ENCODE measurements around the gene TAF11L14. TPM values are rescaled to one million over a fixed set of nuclear protein-coding genes. Genes with fewer than 3 reads are reported as not detected.
"Not testable (repeated sequence)": the region's sequence is repeated elsewhere in the genome, so short reads cannot be mapped to it uniquely, and the experiment has no call there.

The TAF11L14 gene
- not detected for total RNA-seq

DNA sequence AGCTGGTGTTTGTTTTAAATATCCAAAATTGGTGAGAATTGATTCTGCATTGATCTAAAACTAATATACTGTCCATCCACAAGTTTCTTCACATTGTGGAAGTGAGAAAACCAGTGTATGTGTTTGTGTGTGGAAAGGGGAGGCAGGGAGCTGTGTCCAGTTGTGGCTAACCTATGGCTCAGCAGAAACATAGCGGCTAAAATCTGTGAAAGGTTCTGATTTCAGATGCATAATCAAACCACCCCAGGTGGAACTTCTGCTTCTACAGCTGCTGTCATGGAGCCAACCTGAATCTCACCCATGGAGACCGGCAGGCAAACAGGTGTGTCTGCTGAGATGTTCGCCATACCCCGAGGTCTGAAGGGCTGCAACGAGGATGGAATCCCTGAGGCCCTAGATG lies at the start of gene TAF11L14:
TSS of gene TAF11L14 (plus strand) at position 301 of the 400 bp plus-strand sequence.
- no peaks in the 10 kb centered on the region for H3K4me1 Mint-ChIP-seq (ENCODE audit: low read depth)

DNA sequence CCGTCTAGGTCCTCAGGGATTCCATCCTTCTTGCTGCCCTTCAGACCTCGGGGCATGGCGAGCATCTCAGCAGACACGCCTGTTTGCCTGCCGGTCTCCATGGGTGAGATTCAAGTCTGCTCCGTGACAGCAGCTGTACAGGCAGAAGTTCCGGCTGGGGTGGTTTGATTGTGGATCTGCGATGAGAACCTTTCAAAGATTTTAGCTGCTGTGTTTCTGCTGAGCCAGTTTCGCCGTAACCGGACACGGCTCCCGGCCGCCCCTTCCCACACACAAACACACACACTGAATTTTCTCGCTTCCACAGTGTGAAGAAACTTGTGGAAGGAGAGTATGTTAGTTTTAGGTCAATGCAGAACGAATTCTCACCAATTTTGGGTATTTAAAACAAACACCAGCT lies 48.6 kb upstream of the TAF11L14 start, which contains the start of gene TAF11L7:
TSS of gene TAF11L7 (minus strand) at position 101 of the 400 bp plus-strand sequence.
- CTCF ChIA-PET; H3K4me3 Mint-ChIP-seq; H3K9me3 Mint-ChIP-seq; H3K4me1 Mint-ChIP-seq (ENCODE audit: low read depth); H3K36me3 Mint-ChIP-seq (ENCODE audit: low read depth); H3K27ac Mint-ChIP-seq; H3K27me3 Mint-ChIP-seq (ENCODE audit: low read depth); intact Hi-C loops (cut with micrococcal nuclease); DNase-seq: not testable (repeated sequence)

More for the DNA sequence above, at the start of gene TAF11L14:
- H3K27ac Mint-ChIP-seq: no peak within 1 kb of the TSS
- H3K36me3 Mint-ChIP-seq (ENCODE audit: low read depth): no peaks in the 10 kb centered on the region
- peaks cover 6% of the 10 kb centered on the region for H3K9me3 Mint-ChIP-seq
- H3K4me3 Mint-ChIP-seq: no peak within 1 kb of the TSS
- no peaks in the 10 kb centered on the region for H3K27me3 Mint-ChIP-seq (ENCODE audit: low read depth)
- CTCF ChIA-PET: no interaction called here
- intact Hi-C loops (cut with micrococcal nuclease): no loop called here
- no peak for DNase-seq

- intact Hi-C loops (cut with micrococcal nuclease); H3K4me1 Mint-ChIP-seq (ENCODE audit: low read depth); H3K36me3 Mint-ChIP-seq (ENCODE audit: low read depth); DNase-seq; H3K27ac Mint-ChIP-seq; H3K9me3 Mint-ChIP-seq; H3K4me3 Mint-ChIP-seq; H3K27me3 Mint-ChIP-seq (ENCODE audit: low read depth); CTCF ChIA-PET: not testable (repeated sequence)
Observed at GRCh38 chr5:17590860-17591259, 43.4 kb upstream of the TAF11L14 start, which contains the start of gene TAF11L8. TSS of gene TAF11L8 (minus strand) at chr5:17590960.

DNA sequence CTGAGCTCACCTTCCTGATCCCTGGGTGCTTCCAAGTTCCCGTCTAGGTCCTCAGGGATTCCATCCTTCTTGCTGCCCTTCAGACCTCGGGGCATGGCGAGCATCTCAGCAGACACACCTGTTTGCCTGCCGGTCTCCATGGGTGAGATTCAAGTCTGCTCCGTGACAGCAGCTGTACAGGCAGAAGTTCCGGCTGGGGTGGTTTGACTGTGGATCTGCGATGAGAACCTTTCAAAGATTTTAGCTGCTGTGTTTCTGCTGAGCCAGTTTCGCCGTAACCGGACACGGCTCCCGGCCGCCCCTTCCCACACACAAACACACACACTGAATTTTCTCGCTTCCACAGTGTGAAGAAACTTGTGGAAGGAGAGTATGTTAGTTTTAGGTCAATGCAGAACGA lies 40.0 kb upstream of the TAF11L14 start, which contains the start of gene TAF11L9:
TSS of gene TAF11L9 (minus strand) at position 140 of the 400 bp plus-strand sequence.
- DNase-seq: not testable (repeated sequence)

GRCh38 chr5:17597728-17598127 lies 36.5 kb upstream of the TAF11L14 start, which contains the start of gene TAF11L10:
TSS of gene TAF11L10 (minus strand) at chr5:17597828.
- DNase-seq; H3K36me3 Mint-ChIP-seq (ENCODE audit: low read depth); H3K4me1 Mint-ChIP-seq (ENCODE audit: low read depth); H3K4me3 Mint-ChIP-seq; H3K9me3 Mint-ChIP-seq; H3K27me3 Mint-ChIP-seq (ENCODE audit: low read depth); CTCF ChIA-PET; H3K27ac Mint-ChIP-seq; intact Hi-C loops (cut with micrococcal nuclease): not testable (repeated sequence)

More for the DNA sequence above, 40.0 kb upstream of the TAF11L14 start, which contains the start of gene TAF11L9:
- H3K4me3 Mint-ChIP-seq; intact Hi-C loops (cut with micrococcal nuclease); H3K27ac Mint-ChIP-seq; CTCF ChIA-PET; H3K9me3 Mint-ChIP-seq; H3K4me1 Mint-ChIP-seq (ENCODE audit: low read depth); H3K27me3 Mint-ChIP-seq (ENCODE audit: low read depth); H3K36me3 Mint-ChIP-seq (ENCODE audit: low read depth): not testable (repeated sequence)

DNA sequence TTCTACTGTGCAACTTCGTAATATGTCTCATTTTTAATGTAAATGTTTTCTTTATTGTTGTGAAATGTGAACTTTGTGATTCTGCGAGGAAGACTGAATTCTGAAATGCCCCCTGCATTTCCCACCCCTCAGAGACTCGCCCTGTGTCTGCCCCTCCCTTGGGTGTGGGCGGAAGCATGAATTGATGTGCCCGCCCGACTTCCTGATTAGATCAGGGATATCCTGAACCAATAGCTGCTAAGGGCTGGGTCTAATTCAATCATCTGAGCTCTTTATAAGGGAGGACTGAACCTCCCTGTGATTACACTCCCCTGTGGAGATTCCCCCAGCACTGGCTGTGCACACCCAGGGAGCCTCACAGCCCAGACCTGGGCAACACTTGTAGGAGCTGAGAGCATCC lies 30.4 kb upstream of the TAF11L14 start, which contains the start of gene TAF11L11:
TSS of gene TAF11L11 (plus strand) at position 304 of the 400 bp plus-strand sequence.
- H3K4me1 Mint-ChIP-seq (ENCODE audit: low read depth); intact Hi-C loops (cut with micrococcal nuclease); H3K4me3 Mint-ChIP-seq; H3K27ac Mint-ChIP-seq; H3K27me3 Mint-ChIP-seq (ENCODE audit: low read depth); H3K9me3 Mint-ChIP-seq; CTCF ChIA-PET; H3K36me3 Mint-ChIP-seq (ENCODE audit: low read depth); DNase-seq: not testable (repeated sequence)

- no peaks in the 10 kb centered on the region for H3K27me3 Mint-ChIP-seq (ENCODE audit: low read depth)
- DNase-seq: no peak
- H3K9me3 Mint-ChIP-seq: peaks cover 3% of the 10 kb centered on the region
- no peaks in the 10 kb centered on the region for H3K36me3 Mint-ChIP-seq (ENCODE audit: low read depth)
- intact Hi-C loops (cut with micrococcal nuclease): no loop called here
- no peak overlapping the region for H3K4me3 Mint-ChIP-seq
- CTCF ChIA-PET: no interaction called here
- H3K4me1 Mint-ChIP-seq (ENCODE audit: low read depth): no peaks in the 10 kb centered on the region
- H3K27ac Mint-ChIP-seq: no peak overlapping the region
Observed at GRCh38 chr5:17604951-17605350, 29.3 kb upstream of the TAF11L14 start.

- H3K36me3 Mint-ChIP-seq (ENCODE audit: low read depth); H3K27ac Mint-ChIP-seq; intact Hi-C loops (cut with micrococcal nuclease); H3K27me3 Mint-ChIP-seq (ENCODE audit: low read depth); DNase-seq; H3K9me3 Mint-ChIP-seq; H3K4me1 Mint-ChIP-seq (ENCODE audit: low read depth); H3K4me3 Mint-ChIP-seq; CTCF ChIA-PET: not testable (repeated sequence)
Observed at GRCh38 chr5:17607461-17607860, 26.8 kb upstream of the TAF11L14 start.

DNA sequence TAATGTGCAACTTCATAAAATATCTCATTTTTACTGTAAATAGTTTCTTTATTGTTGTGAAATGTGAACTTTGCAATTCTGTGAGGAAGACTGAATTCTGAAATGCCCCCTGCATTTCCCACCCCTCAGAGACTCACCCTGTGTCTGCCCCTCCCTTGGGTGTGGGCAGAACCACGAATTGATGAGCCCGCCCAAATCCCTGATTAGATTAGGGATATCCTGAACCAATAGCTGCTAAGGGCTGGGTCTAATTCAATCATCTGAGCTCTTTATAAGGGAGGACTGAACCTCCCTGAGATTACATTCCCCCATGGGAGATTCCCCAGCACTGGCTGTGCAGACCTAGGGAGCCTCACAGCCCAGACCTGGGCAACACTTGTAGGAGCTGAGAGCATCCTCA lies 24.2 kb upstream of the TAF11L14 start, which contains the start of gene TAF11L12:
TSS of gene TAF11L12 (plus strand) at position 301 of the 400 bp plus-strand sequence.
- H3K9me3 Mint-ChIP-seq; intact Hi-C loops (cut with micrococcal nuclease): not testable (repeated sequence)

GRCh38 chr5:17614872-17615605 lies 19.2 kb upstream of the TAF11L14 start:
- Mint-ChIP-seq H3K27me3 (ENCODE audit: low read depth) (no peaks in the 10 kb centered on the region), H3K4me1 (ENCODE audit: low read depth) (no peaks in the 10 kb centered on the region)

More for the DNA sequence above, 24.2 kb upstream of the TAF11L14 start, which contains the start of gene TAF11L12:
- DNase-seq; H3K4me3 Mint-ChIP-seq; H3K27me3 Mint-ChIP-seq (ENCODE audit: low read depth); H3K36me3 Mint-ChIP-seq (ENCODE audit: low read depth); H3K4me1 Mint-ChIP-seq (ENCODE audit: low read depth); CTCF ChIA-PET; H3K27ac Mint-ChIP-seq: not testable (repeated sequence)

DNA sequence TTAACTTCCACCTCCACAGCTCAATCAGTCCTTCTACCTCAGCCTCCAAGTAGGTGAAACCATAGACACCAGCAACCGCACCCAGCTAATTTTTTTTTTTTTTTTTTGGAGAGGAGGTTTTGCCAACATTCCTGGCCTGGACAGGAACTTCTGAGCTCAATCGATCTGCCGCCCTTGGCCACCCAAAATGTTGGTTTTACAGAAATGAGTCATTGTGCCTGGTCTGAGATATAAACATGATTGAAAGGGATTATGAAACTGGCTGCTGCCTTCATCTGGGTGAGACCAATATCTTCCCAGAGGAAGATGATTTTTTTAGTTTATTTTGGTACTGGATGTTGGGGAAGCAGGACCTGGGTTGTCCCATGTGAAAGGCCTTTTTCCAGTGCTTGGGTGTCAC lies 14.9 kb upstream of the TAF11L14 start:
- H3K27ac Mint-ChIP-seq: no peak overlapping the region
- H3K36me3 Mint-ChIP-seq (ENCODE audit: low read depth): no peaks in the 10 kb centered on the region
- intact Hi-C loops (cut with micrococcal nuclease): no loop called here
- H3K4me3 Mint-ChIP-seq: no peak overlapping the region
- no peaks in the 10 kb centered on the region for H3K27me3 Mint-ChIP-seq (ENCODE audit: low read depth)
- no peak for DNase-seq
- peaks cover 3% of the 10 kb centered on the region for H3K9me3 Mint-ChIP-seq
- H3K4me1 Mint-ChIP-seq (ENCODE audit: low read depth): no peaks in the 10 kb centered on the region
- CTCF ChIA-PET: no interaction called here

More at GRCh38 chr5:17614872-17615605, 19.2 kb upstream of the TAF11L14 start:
- peaks cover 4% of the 10 kb centered on the region for H3K9me3 Mint-ChIP-seq
- no peak for DNase-seq
- no peak overlapping the region for H3K27ac Mint-ChIP-seq
- no peaks in the 10 kb centered on the region for H3K36me3 Mint-ChIP-seq (ENCODE audit: low read depth)
- CTCF ChIA-PET: interaction anchor here (0.6 kb wide), 1 partner anchor 137 kb away, joined by 4 read pairs; no protein-coding TSS in a partner anchor
- intact Hi-C loops (cut with micrococcal nuclease): no loop called here
- no peak overlapping the region for H3K4me3 Mint-ChIP-seq

- CTCF ChIA-PET: no interaction called here
- intact Hi-C loops (cut with micrococcal nuclease): no loop called here
- no peak overlapping the region for H3K27ac Mint-ChIP-seq
Observed at GRCh38 chr5:17620627-17621026, 13.6 kb upstream of the TAF11L14 start.

GRCh38 chr5:17625686-17626085 lies 8.6 kb upstream of the TAF11L14 start:
- no peak overlapping the region for H3K27ac Mint-ChIP-seq
- H3K27me3 Mint-ChIP-seq (ENCODE audit: low read depth): no peaks in the 10 kb centered on the region
- CTCF ChIA-PET: no interaction called here
- H3K36me3 Mint-ChIP-seq (ENCODE audit: low read depth): no peaks in the 10 kb centered on the region
- no peaks in the 10 kb centered on the region for H3K4me1 Mint-ChIP-seq (ENCODE audit: low read depth)
- H3K4me3 Mint-ChIP-seq: no peak overlapping the region
- no peak for DNase-seq
- intact Hi-C loops (cut with micrococcal nuclease): no loop called here
- H3K9me3 Mint-ChIP-seq: no peaks in the 10 kb centered on the region

More at GRCh38 chr5:17620627-17621026, 13.6 kb upstream of the TAF11L14 start:
- Mint-ChIP-seq H3K4me3 (no peak overlapping the region), H3K4me1 (ENCODE audit: low read depth) (no peaks in the 10 kb centered on the region), H3K36me3 (ENCODE audit: low read depth) (no peaks in the 10 kb centered on the region), H3K27me3 (ENCODE audit: low read depth) (no peaks in the 10 kb centered on the region), H3K9me3 (peaks cover 3% of the 10 kb centered on the region)
- no peak for DNase-seq

All from activated naive CD4-positive, alpha-beta T cell treated with anti-CD3 and anti-CD28 coated beads for 36 hours (primary cell).